Endothelial cell of umbilical vein (primary cell): ENCODE results near the gene TGFA. TPM values are rescaled to one million over a fixed set of nuclear protein-coding genes. Genes with fewer than 3 reads are reported as not detected.
"Not testable (repeated sequence)": the region's sequence is repeated elsewhere in the genome, so short reads cannot be mapped to it uniquely, and the experiment has no call there.

Source experiments
- BruUV-seq: library from RNA; stranded (reverse); fragments of 400-500 nt; replicated peaks from 2 replicates; lab custom pipeline; 2021; lab: Mats Ljungman, UMichigan
- CTCF ChIA-PET: fragments of 300-600, 350-600 bp; sonication (Branson Sonifier 250); formaldehyde crosslinking; loops from one replicate; lab custom pipeline; 2021; ENCODE audit warnings: antibody characterized with exemption, inconsistent platforms; lab: Charles Lee
- POLR2A ChIA-PET: fragments of 300-600, 350-600 bp; sonication (Branson Sonifier 250); formaldehyde crosslinking; loops from one replicate; lab custom pipeline; 2021; ENCODE audit warnings: antibody characterized with exemption, inconsistent platforms; lab: Charles Lee
- DNase-seq: peaks from one replicate; pipeline ENCODE4 v3.0.0-alpha.2; 2011; ENCODE audit warnings: low read depth, low spot score
- FAIRE-seq: peaks from 2 replicates; lab custom pipeline; 2011; peaks lifted over from hg19 to GRCh38; lab: Jason Lieb, UNC
- H2AFZ ChIP-seq: 2 replicates; pipeline ENCODE4 v1.6.0; 2012; ENCODE audit warnings: low read depth, low read length, control low read depth, inconsistent platforms
- H3K27ac ChIP-seq: 2 replicates; pipeline ENCODE4 v1.5.1; 2011; ENCODE audit warnings: low read depth, mild to moderate bottlenecking, control low read depth, low read length, moderate library complexity; ENCODE audit not compliant: insufficient read depth
- H3K27me3 ChIP-seq, 2 experiments: 2 replicates each; pipeline versions ENCODE4 v1.6.0 to v1.6.1; 2011; ENCODE audit warnings: low read length in 2 of 2, mixed read lengths in 1 of 2; ENCODE audit not compliant: control insufficient read depth in 2 of 2, insufficient read depth in 2 of 2
- H3K36me3 ChIP-seq, 2 experiments: 2 replicates in 1 of 2; 3 replicates in 1 of 2; pipeline ENCODE4 v1.5.1; 2011; ENCODE audit warnings: low read length in 2 of 2, mild to moderate bottlenecking in 1 of 2, moderate library complexity in 1 of 2; ENCODE audit not compliant: control insufficient read depth in 2 of 2, insufficient read depth in 2 of 2; ENCODE audit errors: extremely low read depth in 1 of 2
- H3K4me1 ChIP-seq: 3 replicates; pipeline ENCODE4 v1.5.1; 2011; ENCODE audit warnings: mild to moderate bottlenecking, low read length; ENCODE audit not compliant: control insufficient read depth, insufficient read depth; ENCODE audit errors: extremely low read depth
- H3K4me2 ChIP-seq: 2 replicates; pipeline ENCODE4 v1.6.1; 2011; ENCODE audit warnings: low read length, control low read depth, mixed read lengths; ENCODE audit not compliant: insufficient read depth
- H3K4me3 ChIP-seq, 3 experiments: fragments of 200-600 bp in 1 of 3; sonication (generic), shearing (Covaris generic) in 1 of 3; replicated peaks in 1 of 3; 2 replicates each; pipeline ENCODE4 v1.5.1; 2011 to 2016; ENCODE audit warnings: control low read depth in 3 of 3, low read length in 3 of 3, mild to moderate bottlenecking in 2 of 3, inconsistent platforms in 1 of 3, low read depth in 1 of 3, moderate library complexity in 1 of 3; ENCODE audit not compliant: insufficient read depth in 1 of 3
- H3K79me2 ChIP-seq: 2 replicates; pipeline ENCODE4 v1.6.0; 2012; ENCODE audit warnings: low read length, inconsistent platforms; ENCODE audit not compliant: control insufficient read depth, insufficient read depth
- H3K9ac ChIP-seq: replicated peaks from 2 replicates; pipeline ENCODE3; 2011; ENCODE audit warnings: low read length, control low read depth; ENCODE audit not compliant: insufficient read depth; ENCODE audit errors: extremely low read depth
- H3K9me1 ChIP-seq: replicated peaks from 3 replicates; pipeline ENCODE4 v1.6.0; 2011; ENCODE audit warnings: mild to moderate bottlenecking, low read length; ENCODE audit not compliant: control insufficient read depth, insufficient read depth; ENCODE audit errors: extremely low read depth
- H3K9me3 ChIP-seq: replicated peaks from 2 replicates; pipeline ENCODE4 v1.5.1; 2012; ENCODE audit warnings: low read length, inconsistent platforms; ENCODE audit not compliant: control insufficient read depth, insufficient read depth
- H4K20me1 ChIP-seq: replicated peaks from 2 replicates; pipeline ENCODE3; 2011; ENCODE audit warnings: mild to moderate bottlenecking, low read length; ENCODE audit not compliant: control insufficient read depth, insufficient read depth; ENCODE audit errors: extremely low read depth
- EZH2 ChIP-seq: IDR thresholded peaks from 2 replicates; pipeline ENCODE4 v1.6.1; 2012; ENCODE audit warnings: borderline replicate concordance, low read depth, mild to moderate bottlenecking, moderate library complexity, low read length, inconsistent platforms; ENCODE audit not compliant: severe bottlenecking
- FOS ChIP-seq: IDR thresholded peaks from 2 replicates; pipeline ENCODE4 v1.6.1; 2011; ENCODE audit warnings: mild to moderate bottlenecking, low read length, moderate library complexity, borderline replicate concordance; ENCODE audit not compliant: insufficient read depth
- GATA2 ChIP-seq: IDR thresholded peaks from 2 replicates; pipeline ENCODE4 v1.7.0; 2011; ENCODE audit warnings: low read depth, mild to moderate bottlenecking, moderate library complexity, mixed read lengths, low read length; ENCODE audit not compliant: insufficient read length, insufficient read depth
- JUN ChIP-seq: IDR thresholded peaks from 2 replicates; pipeline ENCODE4 v1.6.1; 2011; ENCODE audit warnings: borderline replicate concordance, low read depth; ENCODE audit not compliant: insufficient read length, insufficient read depth
- MAX ChIP-seq: IDR thresholded peaks from 2 replicates; pipeline ENCODE4 v1.6.1; 2011; ENCODE audit not compliant: insufficient read depth, insufficient read length
- MYC ChIP-seq: IDR thresholded peaks from one replicate; pipeline ENCODE4 v1.6.1; 2011; ENCODE audit warnings: mild to moderate bottlenecking, low read depth, low read length
- POLR2A ChIP-seq: IDR thresholded peaks from 2 replicates; pipeline ENCODE4 v1.6.1; 2012; ENCODE audit warnings: low read depth, mild to moderate bottlenecking, control low read depth, low read length
- POLR2AphosphoS5 ChIP-seq: IDR thresholded peaks from 2 replicates; pipeline ENCODE4 v1.6.1; 2012; ENCODE audit warnings: low read depth, mild to moderate bottlenecking, control low read depth, low read length, moderate library complexity; ENCODE audit not compliant: insufficient read depth
- dilution Hi-C: fragments of 300-500 bp; cut with MboI; formaldehyde crosslinking; loops from one replicate; pipeline ENCODE4 v1.15.0; 2019; ENCODE audit warnings: low sequenced_read_pairs; ENCODE audit not compliant: extremely low pct_ligation_motif_present
- intact Hi-C: fragments of 100-400 bp; cut with micrococcal nuclease; formaldehyde crosslinking; loops from one replicate; pipeline ENCODE4 v1.10.0; 2022
- polyA plus RNA-seq, 4 experiments: library from polyadenylated mRNA; depleted of rRNA in 3 of 4; stranded (reverse) in 3 of 4; unstranded in 1 of 4; fragments of >200 nt; gene quantifications; 2 replicates each; pipeline versions ENCODE4 v1.2.1 to v1.2.3, GENCODE V29; 2011 to 2012; ENCODE audit warnings: missing spikeins in 1 of 4
- total RNA-seq: library from RNA; stranded (reverse); gene quantifications from 2 replicates; pipeline ENCODE4 v1.2.3, GENCODE V29; 2021
- TF ChIP-seq, protein P1 (sequence below), 2 donors: IDR thresholded peaks; 1 replicate in 1 of 2; 2 replicates in 1 of 2; pipeline ENCODE4 v1.5.1; 2011; ENCODE audit warnings: low read length in 2 of 2, mild to moderate bottlenecking in 2 of 2, moderate library complexity in 2 of 2, control low read depth in 1 of 2, inconsistent platforms in 1 of 2, low read depth in 1 of 2; ENCODE audit not compliant: insufficient read depth in 1 of 2; ENCODE audit errors: extremely low read depth in 1 of 2

The TGFA gene
- total and polyA plus RNA-seq, 2 donors (not counting 3 experiments of a cell fraction or from before 2014, with no cell fraction given): 0.22 to 0.32 TPM

DNA sequence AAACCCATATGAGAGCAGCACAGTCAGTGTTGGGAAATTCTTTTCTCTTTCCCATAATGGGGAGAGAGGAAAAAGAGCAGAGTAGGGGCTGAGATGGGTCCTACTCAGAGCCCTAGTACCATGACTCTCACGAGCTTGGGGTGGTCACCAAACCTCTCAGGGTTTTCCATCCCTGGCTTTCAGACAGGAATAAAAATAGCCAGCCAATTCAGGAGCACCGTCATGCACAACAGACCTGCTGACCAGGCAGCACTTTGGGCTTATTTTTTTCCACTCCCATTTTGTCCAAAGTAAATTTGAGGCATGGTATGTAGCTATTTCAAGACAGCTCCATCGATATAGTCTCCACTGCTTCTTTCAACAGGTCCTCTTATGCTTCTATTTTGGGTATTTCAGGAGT, 86.4 kb downstream of the TGFA start:
- CTCF ChIA-PET: interaction anchor here (1.2 to 2.0 kb wide), 2 partner anchors 9 to 150 kb away, joined by 4 to 5 read pairs; no protein-coding TSS in a partner anchor
- TF ChIP-seq FOS: no peak
- no peak for TF ChIP-seq MYC
- no peak for TF ChIP-seq JUN
- no peak for TF ChIP-seq MAX
- no peak for TF ChIP-seq GATA2
- no peak for TF ChIP-seq POLR2AphosphoS5
- no peak for TF ChIP-seq EZH2
- no peak for TF ChIP-seq POLR2A
- TF ChIP-seq, protein P1, sequence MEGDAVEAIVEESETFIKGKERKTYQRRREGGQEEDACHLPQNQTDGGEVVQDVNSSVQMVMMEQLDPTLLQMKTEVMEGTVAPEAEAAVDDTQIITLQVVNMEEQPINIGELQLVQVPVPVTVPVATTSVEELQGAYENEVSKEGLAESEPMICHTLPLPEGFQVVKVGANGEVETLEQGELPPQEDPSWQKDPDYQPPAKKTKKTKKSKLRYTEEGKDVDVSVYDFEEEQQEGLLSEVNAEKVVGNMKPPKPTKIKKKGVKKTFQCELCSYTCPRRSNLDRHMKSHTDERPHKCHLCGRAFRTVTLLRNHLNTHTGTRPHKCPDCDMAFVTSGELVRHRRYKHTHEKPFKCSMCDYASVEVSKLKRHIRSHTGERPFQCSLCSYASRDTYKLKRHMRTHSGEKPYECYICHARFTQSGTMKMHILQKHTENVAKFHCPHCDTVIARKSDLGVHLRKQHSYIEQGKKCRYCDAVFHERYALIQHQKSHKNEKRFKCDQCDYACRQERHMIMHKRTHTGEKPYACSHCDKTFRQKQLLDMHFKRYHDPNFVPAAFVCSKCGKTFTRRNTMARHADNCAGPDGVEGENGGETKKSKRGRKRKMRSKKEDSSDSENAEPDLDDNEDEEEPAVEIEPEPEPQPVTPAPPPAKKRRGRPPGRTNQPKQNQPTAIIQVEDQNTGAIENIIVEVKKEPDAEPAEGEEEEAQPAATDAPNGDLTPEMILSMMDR (IDR thresholded peaks at IDR 0.05; ENCODE audit: extremely low read depth in 1 of 2, insufficient read depth in 1 of 2, low read depth in 1 of 2, low read length in 2 of 2): no peak
- Histone ChIP-seq H3K4me3 (no peak overlapping the region), H3K4me2 (no peak overlapping the region), H3K9me3 (no peaks in the 10 kb centered on the region), H3K9ac (no peak overlapping the region), H2AFZ (no peak overlapping the region), H3K4me1 (no peaks in the 10 kb centered on the region), H3K9me1 (no peaks in the 10 kb centered on the region), H4K20me1 (no peaks in the 10 kb centered on the region), H3K27me3 (peaks cover 5 to 10% of the 10 kb centered on the region in 2 experiments), H3K36me3 (no peaks in the 10 kb centered on the region), H3K27ac (no peak overlapping the region), H3K79me2 (no peaks in the 10 kb centered on the region)
- dilution Hi-C loops: no loop called here
- POLR2A ChIA-PET: interaction anchor here (0.5 kb wide), 1 partner anchor 10 kb away, joined by 6 read pairs; no protein-coding TSS in a partner anchor
- FAIRE-seq (no peak), DNase-seq (no peak)
- no TSS peak for BruUV-seq
- intact Hi-C loops: no loop called here

DNA sequence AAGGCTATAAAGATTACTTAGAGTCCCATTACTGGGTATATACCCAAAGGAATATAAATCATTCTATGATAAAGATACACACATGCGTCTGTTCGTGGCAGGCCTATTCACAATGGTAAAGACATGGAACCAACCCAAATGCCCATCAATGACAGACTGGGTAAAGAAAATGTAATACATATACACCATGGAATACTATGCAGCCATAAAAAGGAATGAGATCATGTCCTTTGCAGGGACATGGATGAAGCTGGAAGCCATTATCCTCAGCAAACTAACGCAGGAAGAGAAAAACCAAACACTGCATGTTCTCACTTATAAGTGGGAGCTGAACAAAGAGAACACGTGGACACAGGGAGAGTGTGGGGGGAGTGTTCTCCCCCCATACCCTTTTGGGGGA, 87.0 kb downstream of the TGFA start:
- H3K9me1 ChIP-seq, dilution Hi-C loops, H3K9me3 ChIP-seq, FAIRE-seq, H2AFZ ChIP-seq, H3K4me1 ChIP-seq, BruUV-seq, CTCF ChIA-PET, H3K27ac ChIP-seq, H3K4me2 ChIP-seq, DNase-seq, H3K36me3 ChIP-seq, H3K4me3 ChIP-seq, H4K20me1 ChIP-seq, intact Hi-C loops, H3K9ac ChIP-seq, H3K79me2 ChIP-seq: not testable (repeated sequence)
- POLR2A ChIA-PET: interaction anchor here (0.5 kb wide), 1 partner anchor 9 kb away, joined by 6 read pairs; no protein-coding TSS in a partner anchor
- H3K27me3 ChIP-seq: peaks cover 5 to 10% of the 10 kb centered on the region in 2 experiments
